Mucosa of gallbladder (tissue), 1 donor: ENCODE results near the gene ARHGAP21. TPM values are rescaled to one million over a fixed set of nuclear protein-coding genes. Genes with fewer than 3 reads are reported as not detected.
A peak's percentile ranks its signal among the peaks of the same experiment; 100 is the strongest.

Experiments
- DNase-seq: peaks from one replicate; pipeline ENCODE4 v3.0.0-alpha.2; 2020; ENCODE audit warnings: low spot score
- total RNA-seq: library from RNA; stranded (reverse); gene quantifications from one replicate; pipeline ENCODE4 v1.2.1, GENCODE V29; 2021
- donor health status: DM: no; HTN: no; CAD: no.

ARHGAP21 gene
- total RNA-seq, 1 donor from 2014 or later: 94.3 TPM

- DNase-seq: no peak
Measured at GRCh38 chr10:24575481-24576002, 148.1 kb downstream of the ARHGAP21 start.

- DNase-seq: no peak
Measured at GRCh38 chr10:24574578-24575155, 149.0 kb downstream of the ARHGAP21 start.

GRCh38 chr10:24574161-24574560 lies 149.5 kb downstream of the ARHGAP21 start:
- DNase-seq: no peak

GRCh38 chr10:24571870-24572450 lies 151.7 kb downstream of the ARHGAP21 start:
- DNase-seq: no peak

- no peak for DNase-seq
Measured at GRCh38 chr10:24570658-24571426, 152.8 kb downstream of the ARHGAP21 start.

GRCh38 chr10:24569828-24570657 lies 153.6 kb downstream of the ARHGAP21 start:
- no peak for DNase-seq

- no peak for DNase-seq
Measured at GRCh38 chr10:24569330-24569796, 154.3 kb downstream of the ARHGAP21 start.

GRCh38 chr10:24568042-24568441 lies 155.6 kb downstream of the ARHGAP21 start:
- no peak for DNase-seq

GRCh38 chr10:24561453-24561852 lies 162.2 kb downstream of the ARHGAP21 start:
- DNase-seq: no peak

GRCh38 chr10:24556750-24557742 lies 166.6 kb downstream of the ARHGAP21 start:
- DNase-seq: no peak

GRCh38 chr10:24556126-24556749 lies 167.4 kb downstream of the ARHGAP21 start:
- DNase-seq: no peak

- DNase-seq: no peak
Measured at GRCh38 chr10:24554036-24554435, 169.7 kb downstream of the ARHGAP21 start.

- DNase-seq: no peak
Measured at GRCh38 chr10:24553051-24553612, 170.6 kb downstream of the ARHGAP21 start.

GRCh38 chr10:24552346-24553016 lies 171.2 kb downstream of the ARHGAP21 start:
- peak; percentile 72 for DNase-seq

GRCh38 chr10:24551161-24551560 lies 172.5 kb downstream of the ARHGAP21 start:
- DNase-seq: no peak

GRCh38 chr10:24550680-24551079 lies 173.0 kb downstream of the ARHGAP21 start:
- DNase-seq: no peak

GRCh38 chr10:24545585-24545984 lies 178.1 kb downstream of the ARHGAP21 start:
- DNase-seq: no peak

GRCh38 chr10:24544776-24545175 lies 178.9 kb downstream of the ARHGAP21 start:
- no peak for DNase-seq
